Measurements from ENCODE around the gene PDLIM4. TPM values are rescaled to one million over a fixed set of nuclear protein-coding genes. Genes with fewer than 3 reads are reported as not detected.

The PDLIM4 gene, protein sequence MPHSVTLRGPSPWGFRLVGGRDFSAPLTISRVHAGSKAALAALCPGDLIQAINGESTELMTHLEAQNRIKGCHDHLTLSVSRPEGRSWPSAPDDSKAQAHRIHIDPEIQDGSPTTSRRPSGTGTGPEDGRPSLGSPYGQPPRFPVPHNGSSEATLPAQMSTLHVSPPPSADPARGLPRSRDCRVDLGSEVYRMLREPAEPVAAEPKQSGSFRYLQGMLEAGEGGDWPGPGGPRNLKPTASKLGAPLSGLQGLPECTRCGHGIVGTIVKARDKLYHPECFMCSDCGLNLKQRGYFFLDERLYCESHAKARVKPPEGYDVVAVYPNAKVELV
- 2.9 TPM for polyA plus RNA-seq (2012; ENCODE audit: missing spikeins)

DNA sequence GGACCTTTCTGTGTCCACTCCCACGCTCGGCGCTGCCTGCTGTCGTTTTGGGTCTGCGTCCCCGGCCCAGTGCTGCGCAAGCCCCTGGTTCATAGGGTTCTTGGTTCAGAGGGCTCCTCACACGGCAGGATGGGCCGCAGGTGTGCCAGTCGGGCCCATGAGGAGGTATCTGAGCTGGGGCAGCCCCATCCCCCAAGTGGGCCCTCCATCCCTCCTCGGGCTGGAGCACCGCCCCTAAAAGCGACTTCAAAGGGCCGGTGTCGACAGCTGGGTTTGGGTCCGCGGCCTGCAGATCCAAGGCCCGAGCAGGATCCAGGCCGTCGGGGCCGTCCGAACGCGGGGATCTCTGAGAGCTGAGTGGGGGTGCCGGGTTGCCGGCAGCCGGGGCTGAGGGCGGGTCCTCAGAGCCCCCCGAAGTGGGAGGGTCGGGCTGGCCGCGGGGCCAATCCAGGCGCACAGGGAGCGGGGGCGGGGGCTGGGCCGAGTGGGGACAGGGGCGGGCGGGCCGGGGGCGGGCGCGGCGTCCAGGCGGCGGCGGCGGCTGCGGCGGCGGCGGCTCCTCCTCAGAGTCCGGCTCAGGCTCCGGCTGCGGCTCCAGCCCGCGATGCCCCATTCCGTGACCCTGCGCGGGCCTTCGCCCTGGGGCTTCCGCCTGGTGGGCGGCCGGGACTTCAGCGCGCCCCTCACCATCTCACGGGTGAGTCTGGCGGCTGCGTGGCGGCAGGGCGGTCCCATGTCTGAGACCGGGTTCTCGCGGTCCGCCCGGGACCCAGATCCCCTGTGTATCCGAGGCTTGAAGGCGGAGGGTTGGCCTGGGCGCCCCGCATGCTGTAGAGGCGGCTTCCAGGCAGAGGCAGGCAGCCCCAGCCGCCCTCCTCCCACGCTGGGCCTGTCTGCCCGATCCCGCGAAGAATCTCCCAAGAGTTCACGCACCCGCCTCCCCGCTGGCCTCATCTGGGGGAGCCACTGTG lies at the start of gene PDLIM4:
PDLIM4 (plus strand) TSS at position 566 of the 971 bp plus-strand sequence; CDS start at position 605, 39 bp downstream.
- no peak for TF ChIP-seq TAF1 (IDR thresholded peaks at IDR 0.05; ENCODE audit: borderline replicate concordance, low read depth, low read length)
- TF ChIP-seq POLR2AphosphoS5 (IDR thresholded peaks at IDR 0.05; ENCODE audit: low read depth, low read length): no peak
- TF ChIP-seq POLR2A (IDR thresholded peaks at IDR 0.05; ENCODE audit: low read depth, low read length): no peak
- DNase-seq (ENCODE audit: insufficient read length): no peak
- no peak for FAIRE-seq

DNA sequence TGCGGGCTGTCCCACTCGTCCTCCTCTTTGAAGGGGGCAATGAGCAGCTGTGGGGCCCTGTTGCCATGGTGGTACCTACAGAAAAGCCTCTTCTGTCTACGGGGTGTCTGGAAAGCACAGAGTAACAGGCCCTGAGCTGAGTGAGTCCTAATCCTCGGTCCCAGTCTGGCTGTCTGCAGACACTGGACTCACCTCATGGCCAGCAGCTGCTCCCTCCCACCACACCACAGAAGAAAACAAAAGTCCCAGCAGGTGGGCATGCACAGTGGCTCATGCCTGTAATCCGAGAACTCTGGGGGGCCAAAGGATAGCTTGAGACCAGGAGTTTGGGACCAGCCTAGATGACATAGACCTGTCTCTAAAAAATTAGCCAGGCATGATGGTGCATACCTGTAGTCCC lies 49.7 kb upstream of the PDLIM4 start:
- DNase-seq (ENCODE audit: insufficient read length) (no peak), FAIRE-seq (no peak)
- no peak for TF ChIP-seq POLR2AphosphoS5 (IDR thresholded peaks at IDR 0.05; ENCODE audit: low read depth, low read length)
- no peak for TF ChIP-seq POLR2A (IDR thresholded peaks at IDR 0.05; ENCODE audit: low read depth, low read length)

DNA sequence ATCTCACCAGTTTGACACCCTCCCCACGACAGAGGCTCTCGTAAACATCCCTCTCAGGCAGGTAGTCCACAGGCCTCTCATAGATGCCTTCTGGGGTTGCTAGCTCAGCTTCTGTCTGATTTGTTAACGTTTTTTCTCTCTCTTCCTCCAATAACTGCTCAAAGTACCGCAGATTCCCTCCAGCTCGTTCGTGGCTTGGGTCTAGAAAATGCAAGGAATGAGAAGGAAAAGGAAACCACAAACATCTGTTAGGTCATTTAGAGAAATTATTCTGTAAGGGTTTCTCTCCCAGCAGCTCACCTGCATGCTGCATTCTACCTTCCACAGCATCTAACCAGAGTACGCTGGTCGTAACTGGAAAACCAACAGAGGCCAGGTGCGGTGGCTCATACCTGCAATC lies 48.4 kb upstream of the PDLIM4 start:
- DNase-seq (ENCODE audit: insufficient read length) (no peak), FAIRE-seq (no peak)
- TF ChIP-seq TAF1 (IDR thresholded peaks at IDR 0.05; ENCODE audit: borderline replicate concordance, low read depth, low read length) (no peak), POLR2A (IDR thresholded peaks at IDR 0.05; ENCODE audit: low read depth, low read length) (no peak), POLR2AphosphoS5 (IDR thresholded peaks at IDR 0.05; ENCODE audit: low read depth, low read length) (no peak)

GRCh38 chr5:132209901-132210545 lies 47.5 kb upstream of the PDLIM4 start:
- TF ChIP-seq POLR2AphosphoS5 (IDR thresholded peaks at IDR 0.05; ENCODE audit: low read depth, low read length) (no peak), TAF1 (IDR thresholded peaks at IDR 0.05; ENCODE audit: borderline replicate concordance, low read depth, low read length) (no peak), POLR2A (IDR thresholded peaks at IDR 0.05; ENCODE audit: low read depth, low read length) (no peak)
- FAIRE-seq (no peak), DNase-seq (ENCODE audit: insufficient read length) (no peak)

DNA sequence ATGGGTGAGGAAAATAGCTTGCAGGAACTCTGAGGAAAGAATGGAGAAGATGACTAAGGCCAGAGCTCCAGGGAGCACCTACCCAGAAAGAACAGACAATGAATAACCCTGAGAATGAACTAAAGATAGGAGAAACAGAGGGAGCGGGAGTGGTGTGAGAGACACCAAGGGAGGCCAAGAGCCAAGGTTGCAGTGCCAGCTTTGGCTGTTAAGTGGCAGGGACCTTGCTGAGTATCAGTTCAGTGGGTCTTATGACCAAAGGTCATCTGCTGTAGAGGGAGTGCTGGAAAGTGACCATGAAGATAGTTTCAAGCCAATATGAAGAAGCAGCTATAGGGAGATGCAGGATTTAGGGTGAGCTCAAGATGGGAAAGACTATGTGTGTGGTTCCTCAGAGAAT lies 46.6 kb upstream of the PDLIM4 start:
- TF ChIP-seq TAF1 (IDR thresholded peaks at IDR 0.05; ENCODE audit: borderline replicate concordance, low read depth, low read length) (no peak), POLR2AphosphoS5 (IDR thresholded peaks at IDR 0.05; ENCODE audit: low read depth, low read length) (no peak), POLR2A (IDR thresholded peaks at IDR 0.05; ENCODE audit: low read depth, low read length) (no peak)
- no peak for DNase-seq (ENCODE audit: insufficient read length)
- no peak for FAIRE-seq

DNA sequence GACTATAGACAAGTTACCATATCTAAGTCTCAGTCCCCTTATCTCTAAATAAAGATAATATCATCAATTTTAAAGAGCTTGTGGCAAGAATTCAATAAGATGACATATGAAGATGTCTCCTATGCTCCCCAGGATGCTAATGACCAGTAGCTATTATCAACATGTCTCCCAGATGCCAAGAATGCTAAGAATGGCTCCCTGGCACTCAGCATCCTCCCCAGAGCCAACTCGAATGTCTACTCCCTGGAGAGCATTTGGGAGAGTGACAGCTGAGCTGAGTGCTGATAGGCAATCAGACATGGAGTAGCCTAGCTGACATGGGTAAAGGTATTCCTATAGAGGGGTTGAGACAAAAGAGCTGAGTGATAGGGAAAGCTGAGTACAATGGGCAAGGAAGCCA lies 45.7 kb upstream of the PDLIM4 start:
- DNase-seq (ENCODE audit: insufficient read length) (no peak), FAIRE-seq (no peak)
- TF ChIP-seq POLR2AphosphoS5 (IDR thresholded peaks at IDR 0.05; ENCODE audit: low read depth, low read length): no peak
- TF ChIP-seq POLR2A (IDR thresholded peaks at IDR 0.05; ENCODE audit: low read depth, low read length): no peak
- no peak for TF ChIP-seq TAF1 (IDR thresholded peaks at IDR 0.05; ENCODE audit: borderline replicate concordance, low read depth, low read length)

- TF ChIP-seq POLR2AphosphoS5 (IDR thresholded peaks at IDR 0.05; ENCODE audit: low read depth, low read length) (no peak), TAF1 (IDR thresholded peaks at IDR 0.05; ENCODE audit: borderline replicate concordance, low read depth, low read length) (no peak), POLR2A (IDR thresholded peaks at IDR 0.05; ENCODE audit: low read depth, low read length) (no peak)
- FAIRE-seq: no peak
- DNase-seq (ENCODE audit: insufficient read length): no peak
These were observed 43.8 kb upstream of the PDLIM4 start for GRCh38 chr5:132213666-132214065.

- DNase-seq (ENCODE audit: insufficient read length): no peak
- TF ChIP-seq TAF1 (IDR thresholded peaks at IDR 0.05; ENCODE audit: borderline replicate concordance, low read depth, low read length): no peak
- TF ChIP-seq POLR2A (IDR thresholded peaks at IDR 0.05; ENCODE audit: low read depth, low read length): no peak
- TF ChIP-seq POLR2AphosphoS5 (IDR thresholded peaks at IDR 0.05; ENCODE audit: low read depth, low read length): no peak
- FAIRE-seq: no peak
These were observed 43.0 kb upstream of the PDLIM4 start for GRCh38 chr5:132214491-132214890.

- FAIRE-seq (no peak), DNase-seq (ENCODE audit: insufficient read length) (no peak)
- no peak for TF ChIP-seq POLR2A (IDR thresholded peaks at IDR 0.05; ENCODE audit: low read depth, low read length)
- no peak for TF ChIP-seq TAF1 (IDR thresholded peaks at IDR 0.05; ENCODE audit: borderline replicate concordance, low read depth, low read length)
- no peak for TF ChIP-seq POLR2AphosphoS5 (IDR thresholded peaks at IDR 0.05; ENCODE audit: low read depth, low read length)
These were observed 42.2 kb upstream of the PDLIM4 start for GRCh38 chr5:132215329-132215728.

DNA sequence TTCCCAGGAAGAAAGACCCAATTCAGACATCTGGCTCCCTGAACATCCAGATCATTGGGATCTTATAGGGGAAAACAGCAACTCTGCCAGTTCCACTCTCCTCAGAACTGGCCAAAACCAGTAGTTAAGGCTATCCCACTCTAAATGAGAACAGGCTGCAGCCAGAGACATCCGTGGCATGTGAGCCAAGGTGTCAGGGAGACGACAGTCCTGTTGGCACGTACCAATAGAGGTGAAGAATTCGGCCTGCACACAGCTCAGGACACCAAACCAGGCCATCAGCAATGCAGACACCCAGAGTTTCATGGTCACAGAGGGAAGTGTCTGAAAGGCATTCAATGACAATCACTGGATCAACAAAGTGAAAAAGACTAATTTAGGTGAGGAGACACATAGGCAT lies 39.2 kb upstream of the PDLIM4 start:
- no peak for DNase-seq (ENCODE audit: insufficient read length)
- TF ChIP-seq POLR2AphosphoS5 (IDR thresholded peaks at IDR 0.05; ENCODE audit: low read depth, low read length): no peak
- TF ChIP-seq TAF1 (IDR thresholded peaks at IDR 0.05; ENCODE audit: borderline replicate concordance, low read depth, low read length): no peak
- no peak for TF ChIP-seq POLR2A (IDR thresholded peaks at IDR 0.05; ENCODE audit: low read depth, low read length)
- no peak for FAIRE-seq

DNA sequence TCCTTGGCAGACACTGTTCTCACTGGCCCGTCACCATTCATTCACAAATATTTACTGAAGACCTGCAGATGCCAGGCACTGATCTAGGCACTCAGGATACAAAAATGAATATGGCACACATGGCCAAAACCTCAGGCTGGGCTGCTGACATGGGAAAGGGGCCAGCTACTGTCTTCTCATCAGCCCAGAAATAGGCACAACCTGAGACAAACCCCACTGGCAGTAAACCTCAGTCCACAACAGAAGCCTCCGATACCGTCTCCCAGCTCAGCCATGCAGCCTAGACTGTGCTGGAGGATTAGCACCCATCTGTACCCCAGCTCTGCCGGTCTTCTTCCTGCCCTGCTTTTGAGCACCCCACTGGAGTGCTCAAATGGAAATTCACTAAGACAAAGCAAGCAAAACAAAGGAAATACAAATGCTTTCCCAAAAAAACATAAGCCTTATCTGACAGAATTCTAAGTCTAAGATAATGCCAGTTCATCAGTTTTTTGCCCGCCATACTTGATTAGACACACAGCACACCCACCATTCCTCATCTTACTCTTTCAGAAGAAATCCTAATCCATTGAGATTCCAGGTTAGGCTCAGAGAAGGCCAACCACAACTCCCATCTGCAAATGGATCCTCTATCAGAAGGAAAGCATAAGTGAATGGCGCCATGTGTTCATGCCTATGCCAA lies 38.1 kb upstream of the PDLIM4 start:
- TF ChIP-seq POLR2A (IDR thresholded peaks at IDR 0.05; ENCODE audit: low read depth, low read length) (no peak), TAF1 (IDR thresholded peaks at IDR 0.05; ENCODE audit: borderline replicate concordance, low read depth, low read length) (no peak), POLR2AphosphoS5 (IDR thresholded peaks at IDR 0.05; ENCODE audit: low read depth, low read length) (no peak)
- FAIRE-seq: no peak
- no peak for DNase-seq (ENCODE audit: insufficient read length)

Measured in GM12892 (cell line).